HG03025 (cell line): ENCODE data around the gene LPP.

ENCODE experiments used
- ATAC-seq: cut with Tn5 transposase; IDR thresholded peaks from one replicate; pipeline ENCODE4 v1.9.1; 2021; ENCODE audit warnings: mild to moderate bottlenecking, moderate library complexity; ENCODE audit not compliant: unreplicated experiment, low FRiP score

The LPP gene

GRCh38 chr3:188641076-188641475 is 487.1 kb downstream of the LPP start:
- no peak for ATAC-seq

GRCh38 chr3:188643736-188644135 is 489.8 kb downstream of the LPP start:
- ATAC-seq: no peak

- no peak for ATAC-seq
Measured at GRCh38 chr3:188646592-188646991, 492.6 kb downstream of the LPP start.

GRCh38 chr3:188647237-188647636 is 493.3 kb downstream of the LPP start:
- no peak for ATAC-seq

- ATAC-seq: no peak
Measured at GRCh38 chr3:188649521-188649920, 495.6 kb downstream of the LPP start.

GRCh38 chr3:188656196-188656982 is 502.4 kb downstream of the LPP start:
- no peak for ATAC-seq

- no peak for ATAC-seq
Measured at GRCh38 chr3:188658606-188659005, 504.6 kb downstream of the LPP start.

GRCh38 chr3:188659449-188660090 is 505.6 kb downstream of the LPP start:
- no peak for ATAC-seq

- ATAC-seq: no peak
Measured at GRCh38 chr3:188660415-188660814, 506.5 kb downstream of the LPP start.

GRCh38 chr3:188661806-188662205 is 507.8 kb downstream of the LPP start:
- ATAC-seq: no peak

- ATAC-seq: no peak
Measured at GRCh38 chr3:188662214-188662613, 508.3 kb downstream of the LPP start.

GRCh38 chr3:188662795-188663194 is 508.8 kb downstream of the LPP start:
- no peak for ATAC-seq

GRCh38 chr3:188663839-188664238 is 509.9 kb downstream of the LPP start:
- no peak for ATAC-seq

GRCh38 chr3:188664795-188665194 is 510.8 kb downstream of the LPP start:
- no peak for ATAC-seq

GRCh38 chr3:188667926-188668325 is 514.0 kb downstream of the LPP start:
- ATAC-seq: no peak

GRCh38 chr3:188670446-188670845 is 516.5 kb downstream of the LPP start:
- ATAC-seq: no peak

GRCh38 chr3:188671971-188672370 is 518.0 kb downstream of the LPP start:
- ATAC-seq: no peak

- ATAC-seq: no peak
Measured at GRCh38 chr3:188672840-188673239, 518.9 kb downstream of the LPP start.

GRCh38 chr3:188673646-188674186 is 519.8 kb downstream of the LPP start:
- ATAC-seq: no peak

- no peak for ATAC-seq
Measured at GRCh38 chr3:188674595-188674994, 520.6 kb downstream of the LPP start.

- ATAC-seq: no peak
Measured at GRCh38 chr3:188677344-188677743, 523.4 kb downstream of the LPP start.

GRCh38 chr3:188680189-188680588 is 526.2 kb downstream of the LPP start:
- ATAC-seq: no peak
